Loucy (cell line): ENCODE results near the gene KRT6C.

ENCODE experiments used
- H2AFZ ChIP-seq: fragments of 200-600 bp; sonication (generic); 2 replicates; pipeline ENCODE4 v1.6.0; 2016; ENCODE audit warnings: antibody characterized with exemption, mild to moderate bottlenecking, low read length, moderate library complexity
- H3F3A ChIP-seq: fragments of 200-600 bp; 2 replicates; pipeline ENCODE4 v1.6.0; 2016; ENCODE audit warnings: antibody characterized with exemption, low read depth, mild to moderate bottlenecking
- H3K27me3 ChIP-seq: fragments of 200-600 bp; sonication (generic); 2 replicates; pipeline ENCODE4 v1.6.1; 2014; ENCODE audit warnings: low read length, mild to moderate bottlenecking; ENCODE audit not compliant: insufficient read depth, poor library complexity, severe bottlenecking
- H3K36me3 ChIP-seq: fragments of 200-600 bp; sonication (generic); 2 replicates; pipeline ENCODE4 v1.6.1; 2016; ENCODE audit warnings: low read length; ENCODE audit not compliant: insufficient read depth
- H3K4me1 ChIP-seq: fragments of 200-600 bp; sonication (generic); 2 replicates; pipeline ENCODE4 v1.5.1; 2014; ENCODE audit warnings: low read length, mild to moderate bottlenecking; ENCODE audit not compliant: insufficient read depth, poor library complexity, severe bottlenecking
- H3K4me2 ChIP-seq: fragments of 200-600 bp; sonication (generic); 2 replicates; pipeline ENCODE4 v1.6.0; 2014; ENCODE audit warnings: antibody characterized with exemption, low read length, low read depth, mild to moderate bottlenecking; ENCODE audit not compliant: poor library complexity, severe bottlenecking
- H3K4me3 ChIP-seq: fragments of 200-600 bp; sonication (generic); 2 replicates; pipeline ENCODE4 v1.5.1; 2014; ENCODE audit warnings: low read length, mild to moderate bottlenecking, mixed read lengths; ENCODE audit not compliant: poor library complexity, severe bottlenecking
- H3K79me2 ChIP-seq: fragments of 200-600 bp; sonication (generic); 2 replicates; pipeline ENCODE4 v1.6.1; 2014; ENCODE audit warnings: low read length; ENCODE audit not compliant: insufficient read depth
- H3K9ac ChIP-seq: fragments of 200-600 bp; sonication (generic); 2 replicates; pipeline ENCODE4 v1.6.0; 2014; ENCODE audit warnings: mild to moderate bottlenecking, low read depth, low read length, moderate library complexity; ENCODE audit not compliant: poor library complexity, severe bottlenecking
- H3K9me2 ChIP-seq: fragments of 200-600 bp; sonication (generic); replicated peaks from 2 replicates; pipeline ENCODE4 v1.6.1; 2016; ENCODE audit warnings: low read depth, low read length, mixed read lengths
- H3K9me3 ChIP-seq: fragments of 200-600 bp; sonication (generic); 2 replicates; pipeline ENCODE4 v1.6.1; 2014; ENCODE audit warnings: mild to moderate bottlenecking, antibody characterized with exemption, low read length, low read depth; ENCODE audit not compliant: insufficient read depth
- H4K20me1 ChIP-seq: fragments of 200-600 bp; sonication (generic); 2 replicates; pipeline ENCODE4 v1.6.0; 2014; ENCODE audit warnings: antibody characterized with exemption, low read length, mild to moderate bottlenecking; ENCODE audit not compliant: insufficient read depth, poor library complexity, severe bottlenecking
- CTCF ChIP-seq: fragments of 200-600 bp; sonication (generic); conservative IDR thresholded peaks from 2 replicates; pipeline ENCODE4 v1.5.1; 2014; ENCODE audit warnings: mild to moderate bottlenecking, antibody characterized with exemption, low read length
- EZH2phosphoT487 ChIP-seq: fragments of 200-600 bp; IDR thresholded peaks from 2 replicates; pipeline ENCODE4 v1.6.1; 2018; ENCODE audit warnings: antibody characterized with exemption, mild to moderate bottlenecking, moderate library complexity, borderline replicate concordance

The KRT6C gene

GRCh38 chr12:52439845-52440244 lies 33.8 kb downstream of the KRT6C start:
- no peak overlapping the region for H3K4me2 ChIP-seq
- H3K27me3 ChIP-seq: no peaks in the 10 kb centered on the region
- no peak for TF ChIP-seq CTCF
- TF ChIP-seq EZH2phosphoT487: no peak
- no peaks in the 10 kb centered on the region for H3K9me3 ChIP-seq
- no peaks in the 10 kb centered on the region for H3K36me3 ChIP-seq
- H3K9me2 ChIP-seq: no peaks in the 10 kb centered on the region
- no peaks in the 10 kb centered on the region for H3F3A ChIP-seq
- H3K79me2 ChIP-seq: no peaks in the 10 kb centered on the region
- no peak overlapping the region for H2AFZ ChIP-seq
- H3K4me1 ChIP-seq: no peaks in the 10 kb centered on the region
- no peaks in the 10 kb centered on the region for H4K20me1 ChIP-seq
- no peak overlapping the region for H3K4me3 ChIP-seq
- H3K9ac ChIP-seq: no peak overlapping the region

GRCh38 chr12:52439420-52439819 lies 34.2 kb downstream of the KRT6C start:
- Histone ChIP-seq H3K4me3 (no peak overlapping the region), H3K9me2 (no peaks in the 10 kb centered on the region), H3K9ac (no peak overlapping the region), H3F3A (no peaks in the 10 kb centered on the region), H3K4me2 (no peak overlapping the region), H3K27me3 (no peaks in the 10 kb centered on the region), H2AFZ (no peak overlapping the region), H3K79me2 (no peaks in the 10 kb centered on the region), H3K9me3 (no peaks in the 10 kb centered on the region), H3K36me3 (no peaks in the 10 kb centered on the region), H4K20me1 (no peaks in the 10 kb centered on the region), H3K4me1 (no peaks in the 10 kb centered on the region)
- TF ChIP-seq EZH2phosphoT487: no peak
- TF ChIP-seq CTCF: no peak

GRCh38 chr12:52438305-52439301 lies 35.0 kb downstream of the KRT6C start:
- H3K27me3 ChIP-seq: no peaks in the 10 kb centered on the region
- H3K9me2 ChIP-seq: no peaks in the 10 kb centered on the region

More at GRCh38 chr12:52438305-52439301, 35.0 kb downstream of the KRT6C start:
- Histone ChIP-seq H3K4me1 (no peaks in the 10 kb centered on the region), H3K9me3 (no peaks in the 10 kb centered on the region), H3F3A (no peaks in the 10 kb centered on the region), H3K36me3 (no peaks in the 10 kb centered on the region), H4K20me1 (no peaks in the 10 kb centered on the region), H2AFZ (no peak overlapping the region), H3K4me3 (no peak overlapping the region), H3K9ac (no peak overlapping the region), H3K79me2 (no peaks in the 10 kb centered on the region), H3K4me2 (no peak overlapping the region)
- TF ChIP-seq EZH2phosphoT487: no peak
- TF ChIP-seq CTCF: no peak
